Measurements from ENCODE around the gene KIF19. TPM values are rescaled to one million over a fixed set of nuclear protein-coding genes. Genes with fewer than 3 reads are reported as not detected.

KIF19 gene
- total RNA-seq, 4 donors from 2014 or later: 1.7 to 20.7 (median 4.8) TPM; not detected in 1

- Histone ChIP-seq H3K4me3 (no peak overlapping the region), H3K36me3 (no peaks in the 10 kb centered on the region), H3K27me3 (no peaks in the 10 kb centered on the region), H3K4me1 (no peaks in the 10 kb centered on the region), H3K9me3 (no peaks in the 10 kb centered on the region), H3K27ac (no peak overlapping the region)
- TF ChIP-seq CTCF (IDR thresholded peaks at IDR 0.05) (no peak), POLR2A (IDR thresholded peaks at IDR 0.05) (no peak)
- no peak for DNase-seq
- intact Hi-C loops (cut with DNase I; ENCODE audit: low total_unique reads): no loop called here
Measured at GRCh38 chr17:74290340-74290739, 35.7 kb upstream of the KIF19 start.

GRCh38 chr17:74292495-74292894 is 33.5 kb upstream of the KIF19 start:
- Histone ChIP-seq H3K4me1 (no peaks in the 10 kb centered on the region), H3K27ac (no peak overlapping the region), H3K36me3 (no peaks in the 10 kb centered on the region), H3K9me3 (no peaks in the 10 kb centered on the region), H3K4me3 (no peak overlapping the region), H3K27me3 (no peaks in the 10 kb centered on the region)
- intact Hi-C loops (cut with DNase I; ENCODE audit: low total_unique reads): no loop called here
- TF ChIP-seq POLR2A (IDR thresholded peaks at IDR 0.05): no peak
- TF ChIP-seq CTCF (IDR thresholded peaks at IDR 0.05): no peak
- no peak for DNase-seq

GRCh38 chr17:74295625-74296547 is 30.1 kb upstream of the KIF19 start:
- Histone ChIP-seq H3K4me1 (no peaks in the 10 kb centered on the region), H3K27me3 (no peaks in the 10 kb centered on the region), H3K4me3 (no peak overlapping the region), H3K27ac (no peak overlapping the region), H3K9me3 (no peaks in the 10 kb centered on the region), H3K36me3 (no peaks in the 10 kb centered on the region)
- DNase-seq: no peak
- TF ChIP-seq CTCF (IDR thresholded peaks at IDR 0.05): no peak
- no peak for TF ChIP-seq POLR2A (IDR thresholded peaks at IDR 0.05)
- intact Hi-C loops (cut with DNase I; ENCODE audit: low total_unique reads): no loop called here

GRCh38 chr17:74296548-74296936 is 29.5 kb upstream of the KIF19 start:
- Histone ChIP-seq H3K4me3 (no peak overlapping the region), H3K27me3 (no peaks in the 10 kb centered on the region), H3K9me3 (no peaks in the 10 kb centered on the region), H3K27ac (no peak overlapping the region), H3K4me1 (no peaks in the 10 kb centered on the region), H3K36me3 (no peaks in the 10 kb centered on the region)
- intact Hi-C loops (cut with DNase I; ENCODE audit: low total_unique reads): no loop called here
- TF ChIP-seq CTCF (IDR thresholded peaks at IDR 0.05) (peak; percentile 23 to 51 (median 29)), POLR2A (IDR thresholded peaks at IDR 0.05) (no peak)
- DNase-seq: peak; percentile 30 to 54

- Histone ChIP-seq H3K4me3 (no peak overlapping the region), H3K4me1 (no peaks in the 10 kb centered on the region), H3K36me3 (no peaks in the 10 kb centered on the region), H3K27me3 (no peaks in the 10 kb centered on the region), H3K9me3 (no peaks in the 10 kb centered on the region), H3K27ac (no peak overlapping the region)
- DNase-seq: no peak
- intact Hi-C loops (cut with DNase I; ENCODE audit: low total_unique reads): no loop called here
- TF ChIP-seq CTCF (IDR thresholded peaks at IDR 0.05) (no peak), POLR2A (IDR thresholded peaks at IDR 0.05) (no peak)
Measured at GRCh38 chr17:74297941-74298340, 28.1 kb upstream of the KIF19 start.

All from uterus (tissue), 4 donors.